GM12873 (cell line): ENCODE results near the gene FBXL4.

Source experiments
- CTCF ChIP-seq: IDR thresholded peaks from 2 replicates; pipeline ENCODE4 v1.5.1; 2012; ENCODE audit warnings: low read depth, mild to moderate bottlenecking, moderate library complexity, low read length, control low read depth; ENCODE audit not compliant: insufficient read depth; ENCODE audit errors: missing control alignments

The FBXL4 gene

GRCh38 chr6:98970469-98970868 lies 22.7 kb upstream of the FBXL4 start:
- no peak for TF ChIP-seq CTCF

GRCh38 chr6:98967616-98968015 lies 19.9 kb upstream of the FBXL4 start:
- no peak for TF ChIP-seq CTCF

GRCh38 chr6:98959631-98960030 lies 11.9 kb upstream of the FBXL4 start:
- no peak for TF ChIP-seq CTCF

GRCh38 chr6:98958776-98959175 lies 11.0 kb upstream of the FBXL4 start:
- TF ChIP-seq CTCF: no peak

- TF ChIP-seq CTCF: no peak
Measured at GRCh38 chr6:98957450-98957849, 9.7 kb upstream of the FBXL4 start.

GRCh38 chr6:98949589-98949988 lies 1.8 kb upstream of the FBXL4 start:
- no peak for TF ChIP-seq CTCF

GRCh38 chr6:98946879-98947410 lies 801 bp downstream of the FBXL4 start:
- TF ChIP-seq CTCF: no peak
